Measurements from ENCODE around the gene GDF2.

GDF2 gene

DNA sequence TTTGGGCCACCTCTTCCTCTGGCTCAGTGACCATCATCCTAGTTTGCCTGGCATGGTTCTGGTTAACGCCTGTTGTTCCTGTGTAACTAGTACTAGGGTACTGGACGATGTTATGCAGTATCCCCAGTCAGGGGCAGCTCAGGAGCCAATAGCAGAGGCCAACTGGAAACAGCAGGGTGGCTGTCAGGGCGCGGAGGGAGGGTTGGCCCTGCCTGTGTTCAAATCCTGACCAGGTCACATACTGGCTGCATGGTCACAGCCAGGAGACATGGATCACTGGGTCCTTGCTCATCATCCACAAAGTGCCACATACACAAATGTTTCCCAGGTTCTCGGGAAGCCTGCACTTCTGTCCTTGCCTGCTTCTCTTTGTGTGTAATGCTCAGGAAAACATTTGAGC, 13.7 kb downstream of the GDF2 start:
- FAIRE-seq = no peak

DNA sequence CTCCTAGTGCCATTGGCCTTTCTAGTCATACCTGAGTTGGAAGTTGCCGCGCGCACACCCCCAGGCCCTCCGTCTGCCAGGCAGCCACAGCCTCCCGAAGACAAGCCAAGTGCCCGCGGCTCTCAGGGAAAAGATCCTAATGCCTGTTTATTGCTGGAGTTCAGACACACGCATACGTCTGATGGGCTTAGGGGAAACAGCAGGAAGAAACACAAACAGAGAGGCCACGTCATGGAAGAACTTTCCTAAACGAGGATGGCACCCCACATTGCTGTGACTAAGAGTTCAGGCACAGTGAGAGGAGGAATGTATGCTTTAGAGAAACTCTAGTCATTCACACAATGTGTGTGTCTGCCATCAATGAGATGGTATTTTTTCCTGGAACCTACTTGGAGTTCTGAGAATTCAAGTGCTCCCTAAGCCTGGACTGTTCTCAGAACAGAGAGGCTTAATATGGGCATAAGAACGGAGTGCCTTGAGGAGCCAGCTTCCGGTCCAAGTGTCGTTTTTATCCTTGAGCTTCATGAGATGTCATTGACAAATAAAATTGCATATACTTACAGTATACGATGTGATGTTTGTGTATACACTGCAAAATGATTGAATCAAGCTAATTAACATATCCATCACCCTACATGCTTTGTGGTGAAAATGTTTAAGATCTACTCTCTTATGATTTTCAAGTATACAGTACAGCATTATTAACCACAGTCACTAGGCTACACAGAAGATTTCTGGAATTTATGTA, 14.3 kb downstream of the GDF2 start:
- no peak for FAIRE-seq

GRCh38 chr10:47337310-47337709, 15.1 kb downstream of the GDF2 start:
- FAIRE-seq = no peak

GRCh38 chr10:47339186-47339735, 17.0 kb downstream of the GDF2 start:
- FAIRE-seq = no peak

DNA sequence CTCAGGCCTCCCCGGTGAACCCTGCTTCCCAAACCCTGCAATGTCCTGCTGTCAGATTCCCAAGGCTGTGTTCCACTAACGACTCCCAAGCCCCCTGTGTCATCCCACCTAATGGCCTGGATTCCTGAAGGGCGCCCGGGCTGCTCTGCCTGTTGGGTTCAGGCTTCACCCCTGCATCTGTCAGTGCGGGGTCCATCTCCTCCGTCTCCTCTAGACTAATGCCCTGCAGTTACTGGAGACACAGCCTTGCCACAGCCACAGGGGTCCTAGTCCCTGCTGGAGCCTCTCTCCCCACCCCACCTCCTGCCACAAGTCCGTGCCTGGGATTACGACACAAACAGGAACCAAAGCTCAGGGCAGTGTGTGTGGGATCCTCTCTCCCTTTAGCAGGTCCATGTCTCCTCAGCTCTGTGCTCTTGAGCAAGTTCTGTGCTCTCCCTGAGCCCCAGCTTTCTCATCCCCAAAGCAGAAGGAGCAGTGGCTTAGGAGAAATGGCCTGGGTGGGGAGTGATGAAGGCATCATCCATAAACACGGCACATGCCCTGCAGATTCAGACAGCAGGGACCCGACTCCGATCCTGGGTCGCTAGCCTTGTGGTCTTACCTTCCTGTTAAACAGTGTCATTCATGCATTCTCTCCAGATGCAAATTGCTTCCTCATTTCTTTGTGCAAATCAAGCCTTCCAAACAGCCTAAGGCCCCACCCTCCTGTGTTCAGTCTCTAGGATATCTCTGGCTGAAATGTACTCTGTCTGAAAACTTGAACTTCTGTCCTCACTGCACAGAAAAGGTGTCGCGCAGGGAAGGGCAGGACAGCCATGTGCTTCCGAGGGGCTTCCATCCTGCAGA, 17.7 kb downstream of the GDF2 start:
- no peak for FAIRE-seq

DNA sequence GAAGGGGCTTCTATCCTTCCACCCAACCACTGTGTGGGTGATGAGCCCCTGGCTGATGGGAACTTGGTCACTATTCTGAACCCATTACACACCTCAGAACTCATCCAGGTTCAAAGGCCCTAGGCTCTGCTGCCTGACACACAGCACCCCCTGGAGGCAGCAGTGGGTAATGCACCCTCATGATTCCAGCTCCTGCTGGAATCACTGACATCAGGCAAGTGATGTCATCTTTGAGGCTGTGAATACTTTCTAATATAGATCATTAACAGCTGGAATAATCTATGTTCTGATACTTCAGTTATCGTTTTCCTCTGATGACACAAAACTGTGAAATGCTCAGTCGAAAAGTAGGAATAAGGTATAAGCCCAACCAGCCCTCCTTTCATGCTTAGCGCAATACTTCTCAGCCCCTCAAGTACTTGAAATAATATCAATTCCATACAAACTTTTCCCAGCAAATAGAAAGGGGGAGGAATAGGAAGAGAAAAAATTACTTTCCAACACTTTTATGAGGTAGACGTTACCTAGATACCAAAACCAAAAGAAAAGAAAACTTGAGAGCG, 18.4 kb downstream of the GDF2 start:
- FAIRE-seq = no peak

- FAIRE-seq = no peak
These were observed 23.0 kb downstream of the GDF2 start for GRCh38 chr10:47344996-47345870.

GRCh38 chr10:47346581-47347302, 24.5 kb downstream of the GDF2 start:
- FAIRE-seq = no peak

DNA sequence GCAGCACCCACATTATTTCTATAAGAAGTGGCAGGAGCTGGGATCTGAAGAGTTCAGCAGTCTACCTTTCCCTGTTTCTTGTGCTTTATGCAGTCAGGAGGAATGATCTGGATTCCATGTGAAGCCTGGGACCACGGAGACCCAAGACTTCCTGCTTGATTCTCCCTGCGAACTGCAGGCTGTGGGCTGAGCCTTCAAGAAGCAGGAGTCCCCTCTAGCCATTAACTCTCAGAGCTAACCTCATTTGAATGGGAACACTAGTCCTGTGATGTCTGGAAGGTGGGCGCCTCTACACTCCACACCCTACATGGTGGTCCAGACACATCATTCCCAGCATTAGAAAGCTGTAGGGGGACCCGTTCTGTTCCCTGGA, 25.0 kb downstream of the GDF2 start:
- no peak for FAIRE-seq

GRCh38 chr10:47348138-47348651, 25.9 kb downstream of the GDF2 start, which contains the start of gene RBP3:
TSS of gene RBP3 (plus strand) at chr10:47348363. CDS start at chr10:47348485, 122 bp downstream.
- no peak for FAIRE-seq

DNA sequence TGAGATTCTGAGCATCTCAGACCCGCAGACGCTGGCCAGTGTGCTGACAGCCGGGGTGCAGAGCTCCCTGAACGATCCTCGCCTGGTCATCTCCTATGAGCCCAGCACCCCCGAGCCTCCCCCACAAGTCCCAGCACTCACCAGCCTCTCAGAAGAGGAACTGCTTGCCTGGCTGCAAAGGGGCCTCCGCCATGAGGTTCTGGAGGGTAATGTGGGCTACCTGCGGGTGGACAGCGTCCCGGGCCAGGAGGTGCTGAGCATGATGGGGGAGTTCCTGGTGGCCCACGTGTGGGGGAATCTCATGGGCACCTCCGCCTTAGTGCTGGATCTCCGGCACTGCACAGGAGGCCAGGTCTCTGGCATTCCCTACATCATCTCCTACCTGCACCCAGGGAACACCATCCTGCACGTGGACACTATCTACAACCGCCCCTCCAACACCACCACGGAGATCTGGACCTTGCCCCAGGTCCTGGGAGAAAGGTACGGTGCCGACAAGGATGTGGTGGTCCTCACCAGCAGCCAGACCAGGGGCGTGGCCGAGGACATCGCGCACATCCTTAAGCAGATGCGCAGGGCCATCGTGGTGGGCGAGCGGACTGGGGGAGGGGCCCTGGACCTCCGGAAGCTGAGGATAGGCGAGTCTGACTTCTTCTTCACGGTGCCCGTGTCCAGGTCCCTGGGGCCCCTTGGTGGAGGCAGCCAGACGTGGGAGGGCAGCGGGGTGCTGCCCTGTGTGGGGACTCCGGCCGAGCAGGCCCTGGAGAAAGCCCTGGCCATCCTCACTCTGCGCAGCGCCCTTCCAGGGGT, 26.6 kb downstream of the GDF2 start:
- FAIRE-seq = no peak

DNA sequence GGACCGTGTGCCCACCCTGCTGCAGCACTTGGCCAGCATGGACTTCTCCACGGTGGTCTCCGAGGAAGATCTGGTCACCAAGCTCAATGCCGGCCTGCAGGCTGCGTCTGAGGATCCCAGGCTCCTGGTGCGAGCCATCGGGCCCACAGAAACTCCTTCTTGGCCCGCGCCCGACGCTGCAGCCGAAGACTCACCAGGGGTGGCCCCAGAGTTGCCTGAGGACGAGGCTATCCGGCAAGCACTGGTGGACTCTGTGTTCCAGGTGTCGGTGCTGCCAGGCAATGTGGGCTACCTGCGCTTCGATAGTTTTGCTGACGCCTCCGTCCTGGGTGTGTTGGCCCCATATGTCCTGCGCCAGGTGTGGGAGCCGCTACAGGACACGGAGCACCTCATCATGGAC, 27.3 kb downstream of the GDF2 start:
- FAIRE-seq = no peak

- no peak for FAIRE-seq
These were observed 27.7 kb downstream of the GDF2 start for GRCh38 chr10:47349941-47350371.

DNA sequence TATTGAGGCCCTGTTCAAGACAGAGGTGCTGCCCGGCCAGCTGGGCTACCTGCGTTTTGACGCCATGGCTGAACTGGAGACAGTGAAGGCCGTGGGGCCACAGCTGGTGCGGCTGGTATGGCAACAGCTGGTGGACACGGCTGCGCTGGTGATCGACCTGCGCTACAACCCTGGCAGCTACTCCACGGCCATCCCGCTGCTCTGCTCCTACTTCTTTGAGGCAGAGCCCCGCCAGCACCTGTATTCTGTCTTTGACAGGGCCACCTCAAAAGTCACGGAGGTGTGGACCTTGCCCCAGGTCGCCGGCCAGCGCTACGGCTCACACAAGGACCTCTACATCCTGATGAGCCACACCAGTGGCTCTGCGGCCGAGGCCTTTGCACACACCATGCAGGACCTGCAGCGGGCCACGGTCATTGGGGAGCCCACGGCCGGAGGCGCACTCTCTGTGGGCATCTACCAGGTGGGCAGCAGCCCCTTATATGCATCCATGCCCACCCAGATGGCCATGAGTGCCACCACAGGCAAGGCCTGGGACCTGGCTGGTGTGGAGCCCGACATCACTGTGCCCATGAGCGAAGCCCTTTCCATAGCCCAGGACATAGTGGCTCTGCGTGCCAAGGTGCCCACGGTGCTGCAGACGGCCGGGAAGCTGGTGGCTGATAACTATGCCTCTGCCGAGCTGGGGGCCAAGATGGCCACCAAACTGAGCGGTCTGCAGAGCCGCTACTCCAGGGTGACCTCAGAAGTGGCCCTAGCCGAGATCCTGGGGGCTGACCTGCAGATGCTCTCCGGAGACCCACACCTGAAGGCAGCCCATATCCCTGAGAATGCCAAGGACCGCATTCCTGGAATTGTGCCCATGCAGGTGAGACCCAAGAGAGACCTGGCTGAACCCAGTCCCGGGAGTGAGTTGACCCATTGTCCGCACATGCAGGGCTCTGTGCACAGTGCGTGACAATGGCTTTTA, 28.7 kb downstream of the GDF2 start:
- FAIRE-seq = no peak

- FAIRE-seq = no peak
These were observed 29.9 kb downstream of the GDF2 start for GRCh38 chr10:47351899-47352815.

GRCh38 chr10:47353351-47353750, 31.1 kb downstream of the GDF2 start:
- FAIRE-seq = no peak

- no peak for FAIRE-seq
These were observed 31.9 kb downstream of the GDF2 start for GRCh38 chr10:47354165-47354564.

DNA sequence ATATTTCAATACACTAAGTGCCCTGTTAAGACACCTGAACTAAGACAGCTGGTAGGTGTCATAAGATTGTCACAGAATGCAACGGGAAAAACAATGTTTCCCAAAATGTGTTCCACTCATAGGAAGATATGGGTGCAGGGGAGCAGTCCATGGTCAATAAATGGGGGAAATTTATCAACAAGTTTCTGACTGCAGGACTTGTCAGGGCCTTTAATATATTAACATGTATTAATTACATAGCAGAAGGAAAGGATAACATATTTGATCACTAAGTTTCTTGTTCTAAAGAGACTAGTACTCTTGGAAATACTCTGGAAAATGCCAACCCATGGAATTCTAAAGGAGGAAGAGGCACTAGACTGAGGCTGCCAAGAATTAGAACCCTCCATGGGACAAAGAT, 32.6 kb downstream of the GDF2 start:
- FAIRE-seq = no peak

Measured in G401.6 (cell line).